Left renal pelvis (tissue), 4 donors: ENCODE results near the gene RAB23. TPM values are rescaled to one million over a fixed set of nuclear protein-coding genes. Genes with fewer than 3 reads are reported as not detected.

Experiments
- DNase-seq, 4 donors: peaks; one replicate each; pipeline ENCODE4 v3.0.0-alpha.2; 2013; ENCODE audit warnings: low read depth in 4 of 4, low spot score in 3 of 4
- polyA plus RNA-seq, 4 donors: library from polyadenylated mRNA; unstranded; fragments of 120-200 nt; gene quantifications; one replicate each; pipeline ENCODE4 v1.2.1, GENCODE V29; 2013; ENCODE audit not compliant: insufficient read length in 4 of 4

RAB23 gene
- polyA plus RNA-seq, 4 donors = 34.3 to 63.4 (median 48.4) TPM

- no peak for DNase-seq
Measured at GRCh38 chr6:57193177-57193576, 28.9 kb downstream of the RAB23 start.

- peak in 1 of 4 donors; percentile 18 for DNase-seq
Measured at GRCh38 chr6:57190140-57190539, 32.0 kb downstream of the RAB23 start.

- no peak for DNase-seq
Measured at GRCh38 chr6:57183336-57183735, 38.8 kb downstream of the RAB23 start.

DNA sequence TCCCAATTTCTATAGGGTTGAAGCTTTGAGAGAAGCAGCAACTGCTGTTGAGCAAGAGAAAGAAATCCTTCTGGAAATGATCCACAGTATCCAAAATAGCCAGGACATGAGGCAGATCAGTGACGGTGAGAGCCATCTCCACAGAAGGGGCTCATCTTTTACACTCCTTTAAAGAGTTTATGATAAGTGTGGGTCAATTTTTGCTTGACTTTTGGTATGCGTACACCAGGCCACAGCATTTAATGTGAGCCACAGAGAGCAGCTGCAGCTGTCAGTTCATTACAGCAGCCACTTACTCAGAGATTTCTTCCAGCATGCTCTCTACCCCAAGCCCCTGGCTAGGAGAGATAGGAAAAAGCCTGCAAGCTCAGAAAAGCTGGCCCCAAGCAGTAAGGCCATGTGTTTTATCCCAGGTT lies 40.1 kb downstream of the RAB23 start:
- no peak for DNase-seq

DNA sequence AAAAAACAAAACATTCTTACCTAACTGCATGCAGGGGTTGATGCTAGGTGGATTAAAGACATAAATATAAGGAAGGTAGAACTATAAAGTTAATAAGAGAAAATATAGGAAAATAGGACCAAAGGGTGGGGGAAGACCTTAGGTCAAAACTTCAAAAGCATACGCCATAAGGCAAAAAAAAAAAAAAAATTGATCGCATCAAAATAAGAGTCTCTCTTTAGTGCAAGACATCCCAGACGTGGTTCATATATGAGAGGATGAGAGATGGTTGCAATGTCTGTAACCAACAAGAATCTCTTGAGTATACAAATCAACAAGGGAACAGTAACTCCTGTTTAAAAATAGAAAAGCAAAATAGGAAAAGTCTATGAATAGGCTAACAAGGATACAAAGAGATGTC lies 41.5 kb downstream of the RAB23 start:
- no peak for DNase-seq

- DNase-seq = no peak
Measured at GRCh38 chr6:57177545-57178265, 44.4 kb downstream of the RAB23 start.

DNA sequence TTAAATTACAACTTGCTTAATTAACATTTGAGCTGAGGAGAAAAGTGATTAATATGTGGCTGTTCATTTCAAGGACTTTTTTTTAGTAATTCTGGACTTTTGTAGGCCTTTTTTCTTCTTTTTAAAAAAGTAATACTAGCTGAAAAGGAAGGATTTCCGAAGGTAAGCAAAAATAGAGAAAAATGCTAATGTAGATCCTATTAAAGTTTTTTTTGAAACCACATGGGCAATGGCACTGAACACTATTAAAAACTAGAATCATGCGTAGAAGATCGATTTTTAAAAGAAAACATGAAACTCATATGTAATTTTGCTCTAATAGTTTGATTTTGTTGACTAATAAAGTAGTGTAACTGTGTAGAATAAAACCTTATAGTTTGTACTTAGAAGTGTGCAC lies 47.6 kb downstream of the RAB23 start:
- no peak for DNase-seq

DNA sequence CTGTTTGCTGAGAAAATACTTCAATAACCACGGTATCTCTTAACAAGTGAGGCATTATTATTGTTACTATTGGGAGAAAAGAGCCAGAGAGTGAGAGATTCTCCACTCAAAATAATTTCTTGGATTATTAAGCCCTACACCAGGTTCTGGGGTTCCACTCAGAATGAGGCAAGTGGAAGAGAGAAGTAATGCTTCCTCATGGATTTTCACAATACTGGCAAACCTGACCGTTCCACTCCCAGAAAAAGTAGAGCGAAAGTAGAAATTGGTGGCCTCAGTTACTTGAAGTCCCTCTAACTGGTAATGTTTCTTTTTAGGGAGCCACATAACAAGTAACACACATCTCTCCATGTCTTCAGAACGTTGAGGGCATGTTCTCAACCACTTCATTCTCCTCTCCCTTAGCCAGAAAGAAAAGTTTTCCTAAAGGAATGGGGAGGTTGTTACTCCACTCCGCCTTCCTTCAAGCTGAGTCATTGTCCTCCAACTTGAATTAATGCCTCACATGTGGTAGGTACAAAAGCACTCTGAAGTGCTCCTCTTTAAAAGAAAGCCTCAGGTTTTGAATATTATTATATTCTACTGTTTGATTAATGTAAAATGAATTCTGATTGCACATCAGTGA lies 48.1 kb downstream of the RAB23 start:
- no peak for DNase-seq

GRCh38 chr6:57173056-57173885 lies 48.8 kb downstream of the RAB23 start:
- DNase-seq = peak in 1 of 4 donors; percentile 29

- DNase-seq = peak; percentile 58 to 62 (median 59)
Measured at GRCh38 chr6:57172136-57173055, 49.7 kb downstream of the RAB23 start, which contains the start of gene BAG2. Gene BAG2, plus strand, starts transcription at chr6:57172326. Its CDS starts 372 bp downstream, at chr6:57172698.

DNA sequence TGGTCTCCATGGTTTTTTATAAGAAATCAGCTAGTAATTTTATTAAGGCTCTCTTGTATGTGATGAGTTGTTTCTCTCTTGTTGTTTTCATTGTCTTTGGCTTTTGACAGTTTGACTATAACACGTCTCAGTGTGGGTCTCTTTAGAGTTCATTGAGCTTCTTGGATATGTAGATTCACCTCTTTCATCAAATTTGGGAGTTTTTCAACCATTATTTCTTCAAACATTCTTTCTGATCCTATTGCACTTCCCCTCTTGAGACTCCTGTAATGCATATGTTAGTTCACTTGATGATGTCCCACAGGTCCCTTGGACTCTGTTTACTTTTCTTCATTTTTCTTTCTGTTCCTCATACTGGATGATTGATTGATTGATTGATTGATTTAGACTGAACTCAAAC lies 57.0 kb downstream of the RAB23 start:
- DNase-seq = no peak

GRCh38 chr6:57163956-57164355 lies 58.2 kb downstream of the RAB23 start:
- DNase-seq = no peak

- DNase-seq = no peak
Measured at GRCh38 chr6:57162516-57162915, 59.6 kb downstream of the RAB23 start.

- no peak for DNase-seq
Measured at GRCh38 chr6:57162028-57162427, 60.1 kb downstream of the RAB23 start.

- DNase-seq = no peak
Measured at GRCh38 chr6:57159127-57159526, 63.0 kb downstream of the RAB23 start.

DNA sequence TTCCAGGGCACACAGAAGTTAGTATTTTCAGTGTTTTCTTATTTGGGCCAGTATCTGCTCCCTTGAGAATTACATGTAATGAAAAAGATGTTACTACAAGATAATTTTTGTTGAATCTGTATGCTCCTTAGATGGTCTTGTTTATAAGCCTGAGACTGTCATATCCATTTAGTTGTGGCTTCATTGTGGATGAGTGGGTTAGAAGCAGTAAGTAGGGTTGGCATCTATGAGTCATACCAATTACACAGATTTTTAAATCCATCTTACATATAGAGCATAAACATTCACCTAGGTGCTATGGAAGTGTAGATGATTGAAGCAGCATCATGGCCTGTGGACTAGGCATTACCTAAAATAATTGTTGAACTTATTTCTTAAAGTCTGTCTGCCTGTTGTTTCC lies 63.4 kb downstream of the RAB23 start:
- no peak for DNase-seq

- DNase-seq = no peak
Measured at GRCh38 chr6:57147955-57148858, 73.9 kb downstream of the RAB23 start.

DNA sequence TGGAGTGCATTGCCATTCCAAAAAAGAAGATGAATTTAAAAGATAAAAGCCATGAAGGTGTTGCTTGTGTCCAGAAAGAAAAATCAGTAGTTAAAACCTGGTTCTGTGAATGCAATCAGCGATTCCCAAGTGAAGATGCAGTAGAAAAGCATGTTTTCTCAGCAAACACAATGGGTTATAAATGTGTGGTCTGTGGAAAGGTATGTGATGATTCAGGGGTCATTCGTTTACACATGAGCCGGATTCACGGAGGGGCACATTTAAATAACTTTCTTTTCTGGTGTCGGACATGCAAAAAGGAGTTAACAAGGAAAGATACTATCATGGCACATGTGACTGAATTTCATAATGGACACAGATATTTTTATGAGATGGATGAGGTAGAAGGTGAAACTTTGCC lies 74.7 kb downstream of the RAB23 start:
- no peak for DNase-seq

DNA sequence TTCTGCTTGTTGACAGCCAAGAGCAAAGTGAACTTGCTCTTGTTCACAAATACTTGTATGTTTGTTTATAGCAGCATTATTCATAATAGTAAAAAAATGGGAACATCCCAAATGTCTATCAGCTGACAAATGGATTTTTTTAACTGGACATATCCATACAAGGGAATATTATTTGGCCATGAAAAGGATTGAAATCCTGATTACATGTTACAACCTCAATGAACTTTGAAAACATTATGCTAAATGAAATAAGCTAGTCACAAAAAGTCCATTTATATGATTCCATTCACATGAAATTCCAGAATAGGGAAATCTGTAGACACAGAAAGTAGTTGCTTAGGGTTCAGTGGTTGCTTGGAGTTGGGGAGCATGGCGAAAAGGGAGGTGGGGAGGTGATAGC lies 78.4 kb downstream of the RAB23 start:
- DNase-seq = no peak
